Measurements from ENCODE around the gene EFNB2. TPM values are rescaled to one million over a fixed set of nuclear protein-coding genes. Genes with fewer than 3 reads are reported as not detected.

Gene EFNB2
- total and polyA plus RNA-seq, 2 of the 8 experiments (the other 6 are each of a cell fraction or from before 2014, with no cell fraction given): 8.2 to 12.0 TPM

GRCh38 chr13:106455190-106455589 is 80.3 kb downstream of the EFNB2 start (continued):
- TF ChIP-seq, protein P1, sequence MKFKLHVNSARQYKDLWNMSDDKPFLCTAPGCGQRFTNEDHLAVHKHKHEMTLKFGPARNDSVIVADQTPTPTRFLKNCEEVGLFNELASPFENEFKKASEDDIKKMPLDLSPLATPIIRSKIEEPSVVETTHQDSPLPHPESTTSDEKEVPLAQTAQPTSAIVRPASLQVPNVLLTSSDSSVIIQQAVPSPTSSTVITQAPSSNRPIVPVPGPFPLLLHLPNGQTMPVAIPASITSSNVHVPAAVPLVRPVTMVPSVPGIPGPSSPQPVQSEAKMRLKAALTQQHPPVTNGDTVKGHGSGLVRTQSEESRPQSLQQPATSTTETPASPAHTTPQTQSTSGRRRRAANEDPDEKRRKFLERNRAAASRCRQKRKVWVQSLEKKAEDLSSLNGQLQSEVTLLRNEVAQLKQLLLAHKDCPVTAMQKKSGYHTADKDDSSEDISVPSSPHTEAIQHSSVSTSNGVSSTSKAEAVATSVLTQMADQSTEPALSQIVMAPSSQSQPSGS (IDR thresholded peaks at IDR 0.05; ENCODE audit: low read length): no peak
- TF ChIP-seq TEAD4 (IDR thresholded peaks at IDR 0.05; ENCODE audit: low read depth, low read length) (no peak), SP4 (IDR thresholded peaks at IDR 0.05; ENCODE audit: low read length) (no peak), KDM1A (IDR thresholded peaks at IDR 0.05; ENCODE audit: borderline replicate concordance, low read length) (no peak), YY1 (IDR thresholded peaks at IDR 0.05; ENCODE audit: low read depth, low read length) (no peak), SP1 (IDR thresholded peaks at IDR 0.05; ENCODE audit: low read depth, low read length) (no peak), JUND (IDR thresholded peaks at IDR 0.05; ENCODE audit: low read length) (no peak), RNF2 (IDR thresholded peaks at IDR 0.05; ENCODE audit: borderline replicate concordance, low read depth, low read length, missing control alignments, poor library complexity, severe bottlenecking) (no peak)

Measured in H1 (cell line).